ENCODE results near the gene GPR153.

The GPR153 gene

DNA sequence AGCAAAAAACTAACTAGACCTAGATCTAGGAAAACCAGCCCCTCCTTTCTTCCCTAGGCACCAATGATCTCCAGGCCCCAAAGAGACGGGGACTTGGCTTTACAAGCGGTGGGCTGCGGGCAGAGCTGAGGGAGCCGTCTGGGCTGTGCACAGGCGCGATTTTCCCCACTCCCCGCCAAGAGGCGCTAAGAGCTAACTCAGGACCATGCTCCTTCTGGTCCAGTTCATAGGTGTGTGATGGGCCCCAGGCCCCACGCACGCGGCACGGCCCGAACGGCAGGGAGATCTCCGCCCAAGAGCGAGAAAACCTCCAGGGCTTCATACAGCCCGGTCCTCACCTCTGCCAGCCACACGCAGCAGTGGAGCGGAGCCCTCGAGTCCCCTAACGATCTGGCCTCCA lies 7.5 kb upstream of the GPR153 start:
- no peak for DNase-seq

DNA sequence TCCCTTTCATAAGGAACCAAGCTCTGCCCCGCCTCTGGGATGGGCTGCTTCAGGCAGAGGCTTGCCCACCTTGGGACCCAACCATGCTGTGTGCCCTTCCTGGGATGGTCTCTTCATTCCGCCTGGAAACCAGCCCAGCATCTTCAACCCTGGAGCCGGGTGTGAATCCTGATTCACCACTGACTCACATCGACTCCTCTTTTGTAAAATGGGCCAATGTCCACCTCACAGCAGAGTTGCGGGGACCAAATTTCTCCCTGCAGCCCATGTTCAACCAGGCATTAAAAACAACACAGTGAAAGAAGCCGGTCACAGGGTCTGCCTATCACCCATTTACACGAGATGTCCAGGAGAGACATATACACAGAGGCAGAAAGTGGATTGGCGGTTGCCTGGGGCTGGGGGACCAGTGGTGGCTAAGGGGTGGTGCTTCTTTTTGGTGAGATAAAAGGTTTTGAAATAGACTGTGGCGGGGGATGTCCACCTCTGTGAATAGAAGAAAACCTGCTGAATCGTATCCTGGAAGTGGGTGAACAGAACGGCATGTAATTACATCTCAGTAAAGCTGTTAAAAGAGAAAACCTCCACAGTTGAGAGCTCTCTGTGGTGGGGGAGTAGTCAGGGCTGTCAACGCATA lies 6.9 kb upstream of the GPR153 start:
- DNase-seq: no peak

GRCh38 chr1:6266641-6267040 lies 5.7 kb upstream of the GPR153 start:
- no peak for DNase-seq

DNA sequence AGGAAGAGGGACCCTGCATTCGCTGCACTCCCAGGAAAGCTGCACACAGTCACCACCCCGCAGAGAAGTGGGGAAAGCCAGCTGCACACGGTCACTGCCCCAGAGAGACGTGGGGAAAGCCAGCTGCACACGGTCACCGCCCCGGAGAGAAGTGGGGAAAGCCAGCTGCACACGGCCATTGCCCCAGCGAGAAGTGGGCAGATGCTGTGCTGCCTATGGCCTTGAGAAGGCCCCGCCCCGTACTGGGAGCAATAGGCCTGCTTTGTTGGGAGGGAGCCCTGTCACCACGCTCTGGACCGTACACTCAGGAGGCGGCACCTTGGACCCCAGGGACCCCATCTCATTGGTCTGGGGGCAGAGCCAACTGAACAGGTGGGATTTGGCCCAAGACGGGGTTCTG lies 4.3 kb upstream of the GPR153 start:
- DNase-seq: no peak

GRCh38 chr1:6263716-6264115 lies 2.8 kb upstream of the GPR153 start:
- DNase-seq: no peak

DNA sequence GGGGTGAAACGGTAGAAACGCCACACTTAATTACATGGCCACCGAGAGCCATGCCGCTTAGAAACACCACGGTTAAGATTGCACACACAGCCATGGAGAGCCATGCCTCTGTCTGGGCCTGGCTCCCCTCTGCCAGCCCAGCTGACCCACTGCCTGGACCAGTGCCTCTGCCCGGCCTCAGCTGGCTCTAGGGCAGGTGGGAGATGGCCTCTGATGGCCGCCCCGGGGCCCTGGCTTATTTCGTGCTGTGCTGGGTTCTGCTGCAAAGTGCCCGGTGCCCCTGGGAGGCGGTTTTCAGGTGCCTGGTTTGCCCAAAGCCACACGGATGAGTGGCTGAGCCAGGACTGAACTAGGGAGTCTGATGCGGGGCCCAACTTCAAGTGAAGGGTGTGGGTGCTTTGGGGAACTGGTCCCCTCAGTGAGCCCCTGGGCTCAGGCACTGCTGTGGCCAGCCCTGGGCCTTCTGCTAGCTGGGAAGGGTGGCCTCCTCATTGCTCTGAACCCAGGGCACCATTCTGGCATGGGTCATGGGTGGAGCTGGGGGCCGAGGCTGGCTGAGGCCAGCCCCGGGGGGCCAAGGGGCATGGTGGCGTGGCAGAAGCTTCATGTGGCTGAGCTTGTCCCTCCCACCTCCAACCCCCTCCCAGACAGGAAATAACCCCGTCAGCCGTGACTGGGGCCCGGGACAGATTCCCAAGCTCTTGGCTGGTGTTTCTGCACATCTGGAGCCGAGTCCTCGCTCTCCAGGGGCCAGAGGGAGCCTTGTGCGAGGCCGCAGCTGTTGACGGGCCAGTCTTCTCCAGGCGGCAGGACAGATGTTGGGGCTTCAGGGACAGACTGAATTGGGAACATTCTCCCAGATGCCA lies 1.9 kb upstream of the GPR153 start:
- DNase-seq: no peak

DNA sequence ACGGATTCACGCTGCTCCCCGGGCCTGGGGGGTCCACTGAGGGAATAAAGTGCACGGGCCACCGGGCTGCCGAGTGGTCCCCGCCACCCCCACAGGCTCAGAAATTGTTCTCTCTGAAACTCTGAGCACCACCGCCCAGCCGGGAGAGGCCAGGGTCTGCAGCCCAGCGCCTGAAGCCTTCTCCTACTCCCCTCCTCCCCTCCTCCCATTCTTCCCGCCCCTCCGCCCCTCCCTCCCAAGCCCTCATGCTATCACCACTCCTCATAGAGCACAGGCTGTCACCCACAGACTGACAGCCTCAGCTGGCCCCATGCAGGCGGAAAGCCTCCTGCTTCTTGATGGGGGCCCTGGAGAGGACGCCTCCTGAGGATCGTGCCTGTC lies 707 bp upstream of the GPR153 start:
- DNase-seq: no peak

GRCh38 chr1:6260433-6260934 lies 414 bp downstream of the GPR153 start:
- DNase-seq: peak; percentile 24

DNA sequence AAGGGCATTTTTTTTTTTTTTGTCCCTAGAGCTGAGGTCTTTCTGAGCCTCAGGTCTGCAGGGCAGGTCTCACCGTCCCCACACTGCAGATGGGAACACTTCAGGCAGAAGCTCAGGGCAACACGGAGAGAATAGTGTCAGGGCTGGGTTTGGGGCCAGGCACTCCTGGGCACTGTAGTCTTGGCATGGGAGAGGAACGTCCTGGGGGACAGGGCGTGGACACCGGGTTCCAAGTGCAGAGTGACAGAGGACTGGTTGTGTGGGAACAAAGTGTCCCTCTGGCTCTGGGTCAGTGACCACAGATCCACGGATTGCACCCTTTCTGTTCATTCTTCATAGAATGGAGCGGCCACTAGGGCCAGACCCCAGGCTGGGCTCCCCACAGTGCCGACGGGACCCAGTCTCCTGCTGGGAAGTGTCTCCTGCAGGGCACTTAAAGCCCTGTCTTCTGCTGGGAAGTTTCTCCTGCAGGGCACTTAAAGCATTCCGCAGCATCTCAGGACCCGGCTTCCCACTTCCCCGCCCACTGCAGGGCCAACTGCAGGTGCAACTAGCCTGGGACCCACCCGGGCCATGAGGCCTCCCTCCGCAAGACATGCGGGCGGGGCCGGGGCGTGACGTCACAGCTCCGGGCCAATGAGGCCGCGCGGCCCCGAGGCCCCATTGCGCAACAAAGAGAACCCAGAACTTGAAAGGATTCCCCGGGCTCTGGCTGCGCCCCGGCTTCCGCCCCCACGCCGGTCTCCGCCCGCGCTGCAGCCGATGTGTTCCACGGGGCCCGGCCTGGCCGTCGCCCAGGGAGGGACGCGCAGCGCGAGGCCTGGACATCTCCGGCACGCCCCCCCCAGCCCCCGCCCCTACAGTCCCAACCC lies 1.2 kb downstream of the GPR153 start:
- DNase-seq: peak; percentile 82

- DNase-seq: no peak
These were observed 2.2 kb downstream of the GPR153 start for GRCh38 chr1:6258675-6259074.

DNA sequence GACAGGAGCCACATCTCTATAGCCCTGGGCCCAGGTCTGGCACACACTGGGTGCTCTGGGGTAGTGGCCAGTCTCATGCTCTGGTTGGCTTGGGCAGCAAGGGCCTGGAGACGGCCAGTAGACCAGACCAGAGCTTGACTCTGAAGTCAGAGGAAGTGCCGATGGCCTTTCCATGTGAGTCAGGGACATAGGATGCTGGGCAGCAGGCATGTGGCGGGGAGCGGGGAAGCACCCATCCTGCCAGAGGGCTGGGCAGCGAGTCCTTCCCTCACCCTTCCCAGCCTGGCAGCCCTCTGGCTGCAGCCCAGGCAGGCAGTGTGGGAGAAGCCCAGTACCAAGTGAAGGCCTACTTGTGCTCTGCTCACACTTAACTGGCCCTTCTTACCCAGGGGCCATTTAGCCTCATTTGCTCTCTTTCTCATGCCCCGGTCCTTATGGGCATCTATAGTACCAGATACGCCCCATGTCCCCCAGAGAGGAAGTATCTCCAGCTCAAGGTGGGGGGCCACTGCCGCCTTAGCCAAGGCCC lies 3.3 kb downstream of the GPR153 start:
- no peak for DNase-seq

DNA sequence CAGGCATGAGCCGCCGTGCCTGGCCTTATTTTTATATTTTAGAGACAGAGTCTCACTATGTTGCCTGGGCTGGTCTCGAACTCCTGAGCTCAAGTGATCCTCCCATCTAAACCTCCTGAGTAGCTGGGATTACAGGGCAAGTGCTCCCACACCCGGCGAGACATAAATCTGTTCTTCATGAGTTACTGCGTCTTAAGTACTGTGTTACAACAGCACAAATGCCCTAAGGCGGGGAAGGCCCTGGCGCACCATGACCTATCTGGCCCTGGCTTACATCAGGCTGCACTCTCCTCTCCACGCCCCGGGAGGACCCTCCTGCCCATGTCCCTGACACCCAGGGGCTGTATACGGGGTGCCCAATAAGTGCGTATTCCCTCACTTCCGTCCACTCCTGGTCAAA lies 4.3 kb downstream of the GPR153 start:
- no peak for DNase-seq

- DNase-seq: no peak
These were observed 6.2 kb downstream of the GPR153 start for GRCh38 chr1:6254691-6255090.

GRCh38 chr1:6253380-6253779 lies 7.5 kb downstream of the GPR153 start:
- no peak for DNase-seq

DNA sequence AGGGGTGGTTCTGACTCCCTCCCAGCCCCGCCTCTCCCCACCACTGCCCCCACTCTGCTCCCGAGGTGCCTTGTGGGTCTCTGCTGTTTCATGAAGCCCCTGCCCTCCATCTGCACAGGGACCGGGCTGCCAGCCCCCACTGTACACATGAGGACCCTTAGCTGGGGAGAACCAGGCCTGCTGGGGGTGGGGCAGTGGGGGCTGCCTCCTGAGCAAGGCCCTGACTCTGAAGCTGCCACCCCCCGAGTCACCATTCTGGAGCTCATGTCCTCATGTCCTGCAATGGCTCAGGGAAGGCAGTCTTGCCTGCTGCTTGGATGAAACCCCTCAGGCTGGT lies 8.6 kb downstream of the GPR153 start:
- DNase-seq: no peak

DNA sequence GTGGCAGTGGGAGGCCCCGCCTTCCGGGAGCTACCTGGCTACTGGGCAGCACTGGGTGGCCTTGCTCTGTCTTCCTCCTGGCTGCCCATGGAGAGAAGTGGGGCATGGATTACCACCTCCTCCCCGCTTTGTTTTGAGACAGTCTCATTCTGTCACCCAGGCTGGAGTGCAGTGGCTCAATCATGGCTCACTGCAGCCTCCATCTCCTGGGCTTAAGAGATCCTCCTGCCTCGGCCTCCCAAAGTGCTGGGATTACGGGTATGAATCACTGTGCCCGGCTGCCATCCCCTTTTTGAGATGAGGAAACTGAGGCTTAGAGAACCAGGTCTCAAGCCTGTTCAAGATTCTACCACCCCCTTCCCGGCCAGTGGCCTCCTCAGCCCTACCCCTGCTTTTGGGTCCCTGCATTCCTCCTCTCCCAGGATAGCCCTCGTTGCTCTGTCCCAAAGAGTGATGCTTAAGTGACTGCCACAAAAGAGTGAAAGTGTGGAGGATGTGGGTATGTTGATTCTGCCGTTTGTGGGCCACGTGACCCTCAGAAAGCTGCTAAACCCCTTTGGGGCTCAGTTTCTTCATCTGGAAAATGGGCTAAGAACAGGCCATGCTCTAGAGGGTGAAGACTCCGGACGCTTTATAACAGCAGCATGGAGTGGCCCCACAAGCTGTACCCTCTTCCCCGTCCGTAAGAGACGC lies 9.1 kb downstream of the GPR153 start:
- DNase-seq: no peak

- no peak for DNase-seq
These were observed 9.7 kb downstream of the GPR153 start for GRCh38 chr1:6251233-6251632.

GRCh38 chr1:6249739-6250689 lies 10.9 kb downstream of the GPR153 start:
- no peak for DNase-seq

DNA sequence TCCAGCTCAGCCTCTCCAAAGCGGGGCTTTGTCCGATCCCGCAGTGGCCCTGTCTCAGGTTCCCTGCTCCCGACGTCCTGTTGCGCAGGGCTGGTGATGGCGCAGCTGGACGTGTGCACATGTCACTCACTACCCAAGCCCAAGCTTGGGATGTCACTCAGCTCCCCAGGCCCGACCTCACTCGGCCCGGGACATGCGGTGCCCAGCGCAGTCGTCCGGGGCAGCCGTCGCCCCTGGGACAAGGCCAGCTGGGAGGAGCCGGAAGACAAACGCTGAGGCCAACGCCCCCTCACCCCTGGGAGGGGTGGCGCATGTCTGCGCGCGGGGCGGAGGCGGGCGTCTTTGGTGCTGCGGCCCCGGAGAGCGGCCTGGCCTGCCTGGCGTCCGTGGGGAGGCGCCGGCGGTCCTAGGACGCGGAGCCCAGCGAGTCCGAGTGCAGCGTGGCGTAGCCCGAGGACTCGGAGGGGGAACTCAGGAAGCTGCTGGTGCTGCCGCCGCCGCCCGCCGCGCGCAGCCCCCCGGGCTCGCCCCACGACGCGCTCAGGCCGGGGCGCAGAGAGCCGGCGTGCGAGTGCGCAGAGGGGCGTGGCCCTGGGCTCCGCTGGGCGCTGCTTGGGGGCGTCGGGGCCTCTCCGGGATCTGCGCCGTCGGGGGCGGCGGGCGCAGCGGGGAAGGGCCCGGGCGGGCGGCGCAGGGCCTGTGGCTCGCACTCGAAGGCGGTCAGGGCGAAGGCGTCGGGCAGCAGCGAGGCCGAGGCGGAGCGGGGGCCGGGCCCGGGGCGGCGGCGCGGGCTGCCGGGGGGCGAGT lies 11.8 kb downstream of the GPR153 start:
- DNase-seq: no peak

- DNase-seq: no peak
These were observed 12.6 kb downstream of the GPR153 start for GRCh38 chr1:6248161-6248776.
